ENCODE measurements around the gene SLC7A1. TPM values are rescaled to one million over a fixed set of nuclear protein-coding genes. Genes with fewer than 3 reads are reported as not detected.

Gene SLC7A1
- polyA plus RNA-seq, 3 donors: 0.89 to 2.2 (median 0.92) TPM

DNA sequence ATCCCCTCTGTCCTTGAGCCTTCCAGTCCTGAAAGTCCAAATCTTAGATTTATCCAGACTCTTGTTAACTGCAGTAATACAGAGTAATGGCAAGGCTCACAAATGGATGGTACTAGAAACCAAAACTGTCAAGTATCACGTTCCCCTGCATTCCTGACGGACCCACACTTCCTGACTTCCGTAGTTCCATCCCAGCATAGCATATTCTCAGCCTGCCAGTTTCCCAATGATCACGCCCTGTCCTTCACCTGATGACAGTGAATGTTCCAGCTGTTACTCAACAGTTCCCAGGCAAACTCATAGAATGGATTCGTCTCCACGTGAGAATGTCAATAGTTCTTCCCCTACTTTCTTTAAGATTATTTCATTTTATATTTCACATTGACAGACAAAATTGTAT, 33.6 kb downstream of the SLC7A1 start:
- WGBS (ENCODE audit: insufficient coverage): 96% methylated on average over 3 of the region's 6 CpGs
- H3K4me1 Mint-ChIP-seq: peaks cover 2% of the 10 kb centered on the region
- TF ChIP-seq, protein P1, sequence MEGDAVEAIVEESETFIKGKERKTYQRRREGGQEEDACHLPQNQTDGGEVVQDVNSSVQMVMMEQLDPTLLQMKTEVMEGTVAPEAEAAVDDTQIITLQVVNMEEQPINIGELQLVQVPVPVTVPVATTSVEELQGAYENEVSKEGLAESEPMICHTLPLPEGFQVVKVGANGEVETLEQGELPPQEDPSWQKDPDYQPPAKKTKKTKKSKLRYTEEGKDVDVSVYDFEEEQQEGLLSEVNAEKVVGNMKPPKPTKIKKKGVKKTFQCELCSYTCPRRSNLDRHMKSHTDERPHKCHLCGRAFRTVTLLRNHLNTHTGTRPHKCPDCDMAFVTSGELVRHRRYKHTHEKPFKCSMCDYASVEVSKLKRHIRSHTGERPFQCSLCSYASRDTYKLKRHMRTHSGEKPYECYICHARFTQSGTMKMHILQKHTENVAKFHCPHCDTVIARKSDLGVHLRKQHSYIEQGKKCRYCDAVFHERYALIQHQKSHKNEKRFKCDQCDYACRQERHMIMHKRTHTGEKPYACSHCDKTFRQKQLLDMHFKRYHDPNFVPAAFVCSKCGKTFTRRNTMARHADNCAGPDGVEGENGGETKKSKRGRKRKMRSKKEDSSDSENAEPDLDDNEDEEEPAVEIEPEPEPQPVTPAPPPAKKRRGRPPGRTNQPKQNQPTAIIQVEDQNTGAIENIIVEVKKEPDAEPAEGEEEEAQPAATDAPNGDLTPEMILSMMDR (IDR thresholded peaks at IDR 0.05): no peak
- intact Hi-C loops (cut with micrococcal nuclease): no loop called here
- Histone ChIP-seq H3K4me2 (replicated peaks; ENCODE audit: extremely low read depth, low read length, poor library complexity, severe bottlenecking) (no peak overlapping the region), H3K9ac (ENCODE audit: insufficient read depth, low read length, poor library complexity, severe bottlenecking) (no peak overlapping the region), H3K27ac (ENCODE audit: low read depth in 1 of 2, low read length in 2 of 2) (no peak overlapping the region), H3K79me2 (ENCODE audit: insufficient read depth, low read length) (peaks cover 65% of the 10 kb centered on the region), H3K4me1 (ENCODE audit: control insufficient read depth in 1 of 2, insufficient read depth in 2 of 2, low read length in 2 of 2) (no peaks in the 10 kb centered on the region), H3K27me3 (ENCODE audit: control insufficient read depth in 2 of 2, insufficient read depth in 2 of 2, low read length in 2 of 2) (no peaks in the 10 kb centered on the region), H2AFZ (ENCODE audit: insufficient read depth, low read depth, low read length, poor library complexity, severe bottlenecking) (no peak overlapping the region), H3K36me3 (replicated peaks in 1 of 2; ENCODE audit: control insufficient read depth in 1 of 2, insufficient read depth in 2 of 2, low read length in 2 of 2) (no peaks in the 10 kb centered on the region), H3K4me3 (replicated peaks in 1 of 3; ENCODE audit: low read depth in 2 of 3, low read length in 3 of 3) (no peak overlapping the region), H3K9me3 (replicated peaks in 1 of 2; ENCODE audit: control insufficient read depth in 1 of 2, insufficient read depth in 1 of 2, low read length in 2 of 2) (no peaks in the 10 kb centered on the region), H4K20me1 (ENCODE audit: insufficient read depth, low read length) (no peaks in the 10 kb centered on the region)
- H3K27ac Mint-ChIP-seq: no peak overlapping the region
- no peaks in the 10 kb centered on the region for H3K27me3 Mint-ChIP-seq (ENCODE audit: low read depth in 3 of 3)
- H3K9me3 Mint-ChIP-seq: no peaks in the 10 kb centered on the region
- H3K36me3 Mint-ChIP-seq: peaks cover 0 to 2% of the 10 kb centered on the region in 2 donors
- no peak for DNase-seq
- H3K4me3 Mint-ChIP-seq: no peak overlapping the region

GRCh38 chr13:29556742-29557141, 38.7 kb downstream of the SLC7A1 start:
- intact Hi-C loops (cut with micrococcal nuclease): no loop called here
- DNase-seq: no peak
- H3K4me3 ChIP-seq (replicated peaks in 1 of 3; ENCODE audit: low read depth in 2 of 3, low read length in 3 of 3): no peak overlapping the region
- Mint-ChIP-seq H3K27me3 (ENCODE audit: low read depth in 3 of 3) (no peaks in the 10 kb centered on the region), H3K4me1 (no peaks in the 10 kb centered on the region), H3K4me3 (no peak overlapping the region), H3K36me3 (peaks cover 18 to 22% of the 10 kb centered on the region in 2 donors), H3K27ac (no peak overlapping the region), H3K9me3 (no peaks in the 10 kb centered on the region)
- no peak overlapping the region for H3K4me2 ChIP-seq (replicated peaks; ENCODE audit: extremely low read depth, low read length, poor library complexity, severe bottlenecking)
- H3K4me1 ChIP-seq (ENCODE audit: control insufficient read depth in 1 of 2, insufficient read depth in 2 of 2, low read length in 2 of 2): no peaks in the 10 kb centered on the region
- H3K79me2 ChIP-seq (ENCODE audit: insufficient read depth, low read length): peaks cover 31% of the 10 kb centered on the region
- H3K27me3 ChIP-seq (ENCODE audit: control insufficient read depth in 2 of 2, insufficient read depth in 2 of 2, low read length in 2 of 2): no peaks in the 10 kb centered on the region
- H4K20me1 ChIP-seq (ENCODE audit: insufficient read depth, low read length): no peaks in the 10 kb centered on the region
- H3K27ac ChIP-seq (ENCODE audit: low read depth in 1 of 2, low read length in 2 of 2): no peak overlapping the region
- no peaks in the 10 kb centered on the region for H3K9me3 ChIP-seq (replicated peaks in 1 of 2; ENCODE audit: control insufficient read depth in 1 of 2, insufficient read depth in 1 of 2, low read length in 2 of 2)
- 92% methylated on average over 3 of the region's 3 CpGs for WGBS (ENCODE audit: insufficient coverage)
- H2AFZ ChIP-seq (ENCODE audit: insufficient read depth, low read depth, low read length, poor library complexity, severe bottlenecking): no peak overlapping the region
- H3K36me3 ChIP-seq (replicated peaks in 1 of 2; ENCODE audit: control insufficient read depth in 1 of 2, insufficient read depth in 2 of 2, low read length in 2 of 2): peaks cover 6 to 20% of the 10 kb centered on the region in 2 donors
- TF ChIP-seq, protein P1 (IDR thresholded peaks at IDR 0.05): no peak
- no peak overlapping the region for H3K9ac ChIP-seq (ENCODE audit: insufficient read depth, low read length, poor library complexity, severe bottlenecking)

Measured in CD14-positive monocyte (primary cell).